Neural progenitor cell (in vitro differentiated cells): ENCODE data around the gene KIF4B.

Experiments used
- CTCF ChIP-seq: fragments of 200-600 bp; sonication (generic); IDR thresholded peaks from 2 replicates; pipeline ENCODE4 v1.5.1; 2017; ENCODE audit warnings: antibody characterized with exemption, mild to moderate bottlenecking
- EZH2 ChIP-seq: fragments of 200-600 bp; sonication (generic); IDR thresholded peaks from 2 replicates; pipeline ENCODE4 v1.6.1; 2017; ENCODE audit warnings: antibody characterized with exemption, mild to moderate bottlenecking, moderate library complexity

GRCh38 chr5:154997746-154998145 is 15.8 kb upstream of the KIF4B start:
- TF ChIP-seq CTCF (no peak), EZH2 (no peak)
